CD8-positive, alpha-beta memory T cell (primary cell): ENCODE data around the gene ABCF1. TPM values are rescaled to one million over a fixed set of nuclear protein-coding genes. Genes with fewer than 3 reads are reported as not detected.

ENCODE experiments used
- CTCF ChIA-PET: fragments of 350-600 bp; sonication (Branson Sonifier 250); formaldehyde crosslinking; loops from one replicate; lab custom pipeline; 2021; ENCODE audit warnings: antibody characterized with exemption; lab: Charles Lee
- POLR2A ChIA-PET: fragments of 350-600 bp; sonication (Branson Sonifier 250); formaldehyde crosslinking; loops from one replicate; lab custom pipeline; 2021; ENCODE audit warnings: antibody characterized with exemption; lab: Charles Lee
- DNase-seq, 5 donors: peaks; one replicate each; pipeline versions ENCODE4 v3.0.0 to v3.0.0-alpha.2; 2020 to 2022; ENCODE audit warnings: mixed read lengths in 1 of 5
- H3K27ac ChIP-seq: one replicate; pipeline ENCODE4 v1.7.0; 2013; ENCODE audit warnings: low read depth, mild to moderate bottlenecking, low read length, moderate library complexity
- H3K27me3 ChIP-seq: 2 replicates; pipeline ENCODE4 v1.7.0; 2013; ENCODE audit warnings: low read length, mild to moderate bottlenecking; ENCODE audit not compliant: insufficient read depth, poor library complexity, severe bottlenecking
- H3K36me3 ChIP-seq: 2 replicates; pipeline ENCODE4 v1.7.0; 2013; ENCODE audit warnings: mild to moderate bottlenecking, low read length, moderate library complexity; ENCODE audit not compliant: insufficient read depth
- H3K4me1 ChIP-seq: 2 replicates; pipeline ENCODE4 v1.7.0; 2013; ENCODE audit warnings: mild to moderate bottlenecking, low read length, moderate library complexity; ENCODE audit not compliant: insufficient read depth
- H3K4me3 ChIP-seq: 2 replicates; pipeline ENCODE4 v1.7.0; 2013; ENCODE audit warnings: mild to moderate bottlenecking, low read length
- H3K9me3 ChIP-seq: 2 replicates; pipeline ENCODE4 v1.7.0; 2013; ENCODE audit warnings: mild to moderate bottlenecking, low read length
- H3K27ac Mint-ChIP-seq, 8 donors: one replicate each; pipeline ENCODE4 v1.8.0; 2020 to 2021; ENCODE audit warnings: mixed read lengths in 8 of 8, mild to moderate bottlenecking in 6 of 8, inconsistent platforms in 3 of 8, moderate library complexity in 3 of 8
- H3K27me3 Mint-ChIP-seq, 2 donors: one replicate each; pipeline ENCODE4 v1.8.0; 2020 to 2021; ENCODE audit warnings: mixed read lengths in 2 of 2, mild to moderate bottlenecking in 1 of 2, moderate library complexity in 1 of 2
- H3K36me3 Mint-ChIP-seq, 3 donors: one replicate each; pipeline ENCODE4 v1.8.0; 2020 to 2021; ENCODE audit warnings: mixed read lengths in 3 of 3, inconsistent platforms in 1 of 3, mild to moderate bottlenecking in 1 of 3
- H3K4me1 Mint-ChIP-seq, 3 donors: one replicate each; pipeline ENCODE4 v1.8.0; 2020 to 2021; ENCODE audit warnings: mixed read lengths in 3 of 3, inconsistent platforms in 1 of 3, mild to moderate bottlenecking in 1 of 3
- H3K4me3 Mint-ChIP-seq, 7 donors: one replicate each; pipeline ENCODE4 v1.8.0; 2020 to 2021; ENCODE audit warnings: mixed read lengths in 7 of 7, mild to moderate bottlenecking in 6 of 7, moderate library complexity in 4 of 7, inconsistent platforms in 2 of 7
- H3K9me3 Mint-ChIP-seq, 5 donors: one replicate each; pipeline ENCODE4 v1.8.0; 2020 to 2022; ENCODE audit warnings: mixed read lengths in 5 of 5, mild to moderate bottlenecking in 3 of 5, moderate library complexity in 2 of 5, inconsistent platforms in 1 of 5
- polyA plus RNA-seq: library from polyadenylated mRNA; unstranded; fragments of 300-500 nt; fragmentation: Illumina TruSeq; gene quantifications from one replicate; pipeline ENCODE4 v1.2.3, GENCODE V29; 2021
- total RNA-seq, 2 experiments: library from RNA; stranded (reverse); gene quantifications; one replicate each; pipeline ENCODE4 v1.2.3, GENCODE V29; 2021

The ABCF1 gene
- total and polyA plus RNA-seq, 3 experiments from 2014 or later: 54.0 to 133 (median 127) TPM

GRCh38 chr6:30554404-30554803 is 16.8 kb upstream of the ABCF1 start:
- Histone ChIP-seq H3K4me1 (peaks cover 13% of the 10 kb centered on the region), H3K4me3 (no peak overlapping the region), H3K27me3 (no peaks in the 10 kb centered on the region), H3K9me3 (no peaks in the 10 kb centered on the region), H3K36me3 (peaks cover 42% of the 10 kb centered on the region), H3K27ac (no peak overlapping the region)
- Mint-ChIP-seq H3K4me3 (peak overlapping the region; percentile 94 to 100 (median 99)), H3K4me1 (peaks cover 39 to 53% (median 50%) of the 10 kb centered on the region in 3 donors), H3K27ac (peak overlapping the region in 7 of 8 donors; percentile 98 to 100 (median 100)), H3K36me3 (peaks cover 3 to 77% (median 30%) of the 10 kb centered on the region in 3 donors), H3K27me3 (peaks cover 0 to 4% of the 10 kb centered on the region in 2 donors), H3K9me3 (no peaks in the 10 kb centered on the region)
- ChIA-PET POLR2A (interaction anchor here (0.6 to 0.7 kb wide), 2 partner anchors 10 to 45 kb away, joined by 4 read pairs; no protein-coding TSS in a partner anchor), CTCF (interaction anchor here (0.6 to 7.6 kb wide), 9 partner anchors 9 to 101 kb away, joined by 3 to 35 read pairs (median 6); no protein-coding TSS in a partner anchor)
- DNase-seq: no peak

- Histone ChIP-seq H3K9me3 (no peaks in the 10 kb centered on the region), H3K4me1 (peaks cover 13% of the 10 kb centered on the region), H3K27ac (peak overlapping the region; percentile 98), H3K4me3 (peak overlapping the region; percentile 97), H3K36me3 (peaks cover 42% of the 10 kb centered on the region), H3K27me3 (no peaks in the 10 kb centered on the region)
- CTCF ChIA-PET: interaction anchor here (0.6 to 7.6 kb wide), 9 partner anchors 10 to 167 kb away, joined by 3 to 35 read pairs (median 6); no protein-coding TSS in a partner anchor
- H3K36me3 Mint-ChIP-seq: peaks cover 3 to 76% (median 26%) of the 10 kb centered on the region in 3 donors
- POLR2A ChIA-PET: interaction anchor here (0.6 to 2.7 kb wide), 9 partner anchors 11 to 162 kb away, joined by 3 to 32 read pairs (median 4); partner anchors contain the start of genes ABCF1, MDC1, MRPS18B and PPP1R10
- peaks cover 0 to 4% of the 10 kb centered on the region in 2 donors for H3K27me3 Mint-ChIP-seq
- peaks cover 39 to 61% (median 58%) of the 10 kb centered on the region in 3 donors for H3K4me1 Mint-ChIP-seq
- H3K4me3 Mint-ChIP-seq: peak overlapping the region; percentile 94 to 100 (median 99)
- peak in 1 of 5 donors; percentile 18 for DNase-seq
- no peaks in the 10 kb centered on the region for H3K9me3 Mint-ChIP-seq
- H3K27ac Mint-ChIP-seq: peak overlapping the region; percentile 98 to 100 (median 100)
Observed at GRCh38 chr6:30554962-30555815, 16.1 kb upstream of the ABCF1 start.

GRCh38 chr6:30555816-30556065 is 15.5 kb upstream of the ABCF1 start:
- Histone ChIP-seq H3K36me3 (peaks cover 40% of the 10 kb centered on the region), H3K4me3 (peak overlapping the region; percentile 97), H3K4me1 (peaks cover 13% of the 10 kb centered on the region), H3K27me3 (no peaks in the 10 kb centered on the region), H3K27ac (peak overlapping the region; percentile 98), H3K9me3 (no peaks in the 10 kb centered on the region)
- peaks cover 0 to 4% of the 10 kb centered on the region in 2 donors for H3K27me3 Mint-ChIP-seq
- ChIA-PET POLR2A (interaction anchor here (0.6 to 2.7 kb wide), 9 partner anchors 11 to 162 kb away, joined by 3 to 32 read pairs (median 4); partner anchors contain the start of genes ABCF1, MDC1, MRPS18B and PPP1R10), CTCF (interaction anchor here (1.5 to 7.6 kb wide), 6 partner anchors 10 to 166 kb away, joined by 3 to 35 read pairs (median 12); no protein-coding TSS in a partner anchor)
- H3K9me3 Mint-ChIP-seq: no peaks in the 10 kb centered on the region
- no peak for DNase-seq
- H3K36me3 Mint-ChIP-seq: peaks cover 3 to 72% (median 22%) of the 10 kb centered on the region in 3 donors
- H3K4me3 Mint-ChIP-seq: peak overlapping the region; percentile 94 to 100 (median 99)
- peaks cover 39 to 63% (median 58%) of the 10 kb centered on the region in 3 donors for H3K4me1 Mint-ChIP-seq
- H3K27ac Mint-ChIP-seq: peak overlapping the region; percentile 98 to 100 (median 100)

- Mint-ChIP-seq H3K27me3 (peaks cover 0 to 4% of the 10 kb centered on the region in 2 donors), H3K27ac (peak within 1 kb of the TSS; percentile 98 to 100 (median 100)), H3K9me3 (no peaks in the 10 kb centered on the region), H3K36me3 (peaks cover 3 to 68% (median 18%) of the 10 kb centered on the region in 3 donors), H3K4me3 (peak within 1 kb of the TSS; percentile 94 to 100 (median 99)), H3K4me1 (peaks cover 39 to 63% (median 58%) of the 10 kb centered on the region in 3 donors)
- peak; percentile 99 to 100 (median 99) for DNase-seq
- POLR2A ChIA-PET: interaction anchor here (0.8 to 2.7 kb wide), 9 partner anchors 12 to 1096 kb away, joined by 3 to 32 read pairs (median 4); partner anchors contain the start of genes ABCF1, BAG6, MDC1 and MRPS18B
- H3K36me3 ChIP-seq: peaks cover 34% of the 10 kb centered on the region
- no peaks in the 10 kb centered on the region for H3K9me3 ChIP-seq
- H3K4me1 ChIP-seq: peaks cover 13% of the 10 kb centered on the region
- CTCF ChIA-PET: interaction anchor here (0.9 to 7.6 kb wide), 9 partner anchors 11 to 166 kb away, joined by 4 to 35 read pairs (median 8); partner anchors contain the start of gene ABCF1
- H3K27ac ChIP-seq: peak within 1 kb of the TSS; percentile 98
- H3K4me3 ChIP-seq: peak within 1 kb of the TSS; percentile 97
- no peaks in the 10 kb centered on the region for H3K27me3 ChIP-seq
Observed at GRCh38 chr6:30556066-30556905, 15.0 kb upstream of the ABCF1 start, which contains the start of gene GNL1. Gene GNL1 (minus strand): TSS chr6:30556489. CDS start chr6:30556203, 286 bp downstream.

GRCh38 chr6:30556906-30557682 is 14.1 kb upstream of the ABCF1 start, which contains the start of gene PRR3:
Gene PRR3 (plus strand): TSS chr6:30557295. CDS start chr6:30557345, 50 bp downstream.
- Mint-ChIP-seq H3K36me3 (peaks cover 3 to 63% (median 14%) of the 10 kb centered on the region in 3 donors), H3K9me3 (no peaks in the 10 kb centered on the region), H3K4me1 (peaks cover 39 to 65% (median 58%) of the 10 kb centered on the region in 3 donors), H3K27ac (peak within 1 kb of the TSS; percentile 98 to 100 (median 100)), H3K27me3 (peaks cover 0 to 4% of the 10 kb centered on the region in 2 donors), H3K4me3 (peak within 1 kb of the TSS; percentile 94 to 100 (median 99))
- ChIA-PET POLR2A (interaction anchor here (1.0 to 2.7 kb wide), 9 partner anchors 9 to 1095 kb away, joined by 3 to 32 read pairs (median 6); partner anchors contain the start of genes ABCF1, BAG6, MDC1 and MRPS18B), CTCF (interaction anchor here (0.9 to 4.6 kb wide), 9 partner anchors 8 to 104 kb away, joined by 3 to 30 read pairs (median 7); partner anchors contain the start of gene ABCF1)
- Histone ChIP-seq H3K27ac (peak within 1 kb of the TSS; percentile 98), H3K27me3 (no peaks in the 10 kb centered on the region), H3K4me1 (peaks cover 13% of the 10 kb centered on the region), H3K9me3 (no peaks in the 10 kb centered on the region), H3K4me3 (peak within 1 kb of the TSS; percentile 97), H3K36me3 (peaks cover 27% of the 10 kb centered on the region)
- peak in 4 of 5 donors; percentile 77 to 95 (median 90) for DNase-seq

- POLR2A ChIA-PET: interaction anchor here (0.9 to 2.7 kb wide), 6 partner anchors 8 to 64 kb away, joined by 3 to 32 read pairs (median 5); partner anchors contain the start of gene ABCF1
- Mint-ChIP-seq H3K27ac (peak overlapping the region; percentile 98 to 100 (median 100)), H3K9me3 (no peaks in the 10 kb centered on the region), H3K27me3 (peaks cover 0 to 4% of the 10 kb centered on the region in 2 donors), H3K36me3 (peaks cover 3 to 63% (median 11%) of the 10 kb centered on the region in 3 donors), H3K4me3 (peak overlapping the region; percentile 94 to 100 (median 99)), H3K4me1 (peaks cover 35 to 63% (median 61%) of the 10 kb centered on the region in 3 donors)
- H3K27ac ChIP-seq: peak overlapping the region; percentile 98
- H3K36me3 ChIP-seq: peaks cover 25% of the 10 kb centered on the region
- peak overlapping the region; percentile 97 for H3K4me3 ChIP-seq
- peaks cover 13% of the 10 kb centered on the region for H3K4me1 ChIP-seq
- DNase-seq: no peak
- CTCF ChIA-PET: interaction anchor here (1.2 to 4.6 kb wide), 7 partner anchors 9 to 104 kb away, joined by 3 to 30 read pairs (median 7); partner anchors contain the start of gene ABCF1
- no peaks in the 10 kb centered on the region for H3K9me3 ChIP-seq
- H3K27me3 ChIP-seq: no peaks in the 10 kb centered on the region
Observed at GRCh38 chr6:30557683-30557981, 13.6 kb upstream of the ABCF1 start.
